ENCODE measurements around the gene SPHK1. TPM values are rescaled to one million over a fixed set of nuclear protein-coding genes. Genes with fewer than 3 reads are reported as not detected.

Gene SPHK1
- total and polyA plus RNA-seq, 12 donors, result 0.53 to 15.3 (median 4.7) TPM

- H3K36me3 ChIP-seq (replicated peaks in 1 of 2), result peaks cover 0 to 73% of the 10 kb centered on the region in 2 donors
- H3K9me3 ChIP-seq (replicated peaks in 1 of 3), result no peaks in the 10 kb centered on the region
- no peak overlapping the region for H3K27ac ChIP-seq
- DNase-seq, result no peak
- no peaks in the 10 kb centered on the region for H3K4me1 ChIP-seq (replicated peaks in 1 of 2)
- no peak overlapping the region for H3K4me3 ChIP-seq
- no peak for TF ChIP-seq POLR2A (IDR thresholded peaks at IDR 0.05)
- no peak for TF ChIP-seq CTCF (IDR thresholded peaks at IDR 0.05)
- intact Hi-C loops (cut with DNase I), result loop anchor here (5.0 kb wide), 2 partner anchors 89 to 94 kb away; partner anchors contain the start of gene QRICH2 (in 1 of the 2)
- no peaks in the 10 kb centered on the region for H3K27me3 ChIP-seq
- 87 to 95% (median 93%) methylated on average over 4 to 15 of the region's 15 CpGs for WGBS, 4 donors
Measured at GRCh38 chr17:76395980-76396379, 11.6 kb downstream of the SPHK1 start.

- no peak overlapping the region for H3K27ac ChIP-seq
- no peaks in the 10 kb centered on the region for H3K4me1 ChIP-seq (replicated peaks in 1 of 2)
- H3K27me3 ChIP-seq, result no peaks in the 10 kb centered on the region
- H3K9me3 ChIP-seq (replicated peaks in 1 of 3), result no peaks in the 10 kb centered on the region
- intact Hi-C loops (cut with DNase I), result loop anchor here (5.0 kb wide), 2 partner anchors 90 to 95 kb away; partner anchors contain the start of gene QRICH2 (in 1 of the 2)
- TF ChIP-seq CTCF (IDR thresholded peaks at IDR 0.05) (no peak), POLR2A (IDR thresholded peaks at IDR 0.05) (no peak)
- 68 to 90% (median 84%) methylated on average over 6 to 8 of the region's 8 CpGs for WGBS, 4 donors
- no peak overlapping the region for H3K4me3 ChIP-seq
- DNase-seq, result no peak
- H3K36me3 ChIP-seq (replicated peaks in 1 of 2), result peaks cover 0 to 75% of the 10 kb centered on the region in 2 donors
Measured at GRCh38 chr17:76397184-76397583, 12.8 kb downstream of the SPHK1 start.

- no peaks in the 10 kb centered on the region for H3K9me3 ChIP-seq (replicated peaks in 1 of 3)
- H3K4me3 ChIP-seq, result no peak overlapping the region
- 40 to 100% (median 47%) methylated on average over 1 to 16 of the region's 16 CpGs for WGBS, 4 donors
- intact Hi-C loops (cut with DNase I), result loop anchor here (5.0 kb wide), 2 partner anchors 91 to 96 kb away; partner anchors contain the start of gene QRICH2 (in 1 of the 2)
- H3K4me1 ChIP-seq (replicated peaks in 1 of 2), result no peaks in the 10 kb centered on the region
- DNase-seq, result peak; percentile 88 to 97 (median 94)
- TF ChIP-seq POLR2A (IDR thresholded peaks at IDR 0.05) (peak in 1 of 2 donors; percentile 16), CTCF (IDR thresholded peaks at IDR 0.05) (peak; percentile 96 to 98 (median 98))
- peaks cover 0 to 80% of the 10 kb centered on the region in 2 donors for H3K36me3 ChIP-seq (replicated peaks in 1 of 2)
- H3K27me3 ChIP-seq, result no peaks in the 10 kb centered on the region
- H3K27ac ChIP-seq, result no peak overlapping the region
Measured at GRCh38 chr17:76397687-76398522, 13.5 kb downstream of the SPHK1 start.

GRCh38 chr17:76398523-76399174, 14.2 kb downstream of the SPHK1 start:
- DNase-seq, result no peak
- Histone ChIP-seq H3K27me3 (no peaks in the 10 kb centered on the region), H3K4me1 (replicated peaks in 1 of 2) (no peaks in the 10 kb centered on the region), H3K27ac (no peak overlapping the region), H3K36me3 (replicated peaks in 1 of 2) (peaks cover 0 to 84% of the 10 kb centered on the region in 2 donors), H3K9me3 (replicated peaks in 1 of 3) (no peaks in the 10 kb centered on the region), H3K4me3 (no peak overlapping the region)
- intact Hi-C loops (cut with DNase I), result loop anchor here (5.0 kb wide), 2 partner anchors 91 to 96 kb away; partner anchors contain the start of gene QRICH2 (in 1 of the 2)
- no peak for TF ChIP-seq POLR2A (IDR thresholded peaks at IDR 0.05)
- TF ChIP-seq CTCF (IDR thresholded peaks at IDR 0.05), result no peak
- 71 to 84% (median 74%) methylated on average over 9 to 20 of the region's 20 CpGs for WGBS, 4 donors
